ENCODE measurements around the gene MEPE.

MEPE gene

DNA sequence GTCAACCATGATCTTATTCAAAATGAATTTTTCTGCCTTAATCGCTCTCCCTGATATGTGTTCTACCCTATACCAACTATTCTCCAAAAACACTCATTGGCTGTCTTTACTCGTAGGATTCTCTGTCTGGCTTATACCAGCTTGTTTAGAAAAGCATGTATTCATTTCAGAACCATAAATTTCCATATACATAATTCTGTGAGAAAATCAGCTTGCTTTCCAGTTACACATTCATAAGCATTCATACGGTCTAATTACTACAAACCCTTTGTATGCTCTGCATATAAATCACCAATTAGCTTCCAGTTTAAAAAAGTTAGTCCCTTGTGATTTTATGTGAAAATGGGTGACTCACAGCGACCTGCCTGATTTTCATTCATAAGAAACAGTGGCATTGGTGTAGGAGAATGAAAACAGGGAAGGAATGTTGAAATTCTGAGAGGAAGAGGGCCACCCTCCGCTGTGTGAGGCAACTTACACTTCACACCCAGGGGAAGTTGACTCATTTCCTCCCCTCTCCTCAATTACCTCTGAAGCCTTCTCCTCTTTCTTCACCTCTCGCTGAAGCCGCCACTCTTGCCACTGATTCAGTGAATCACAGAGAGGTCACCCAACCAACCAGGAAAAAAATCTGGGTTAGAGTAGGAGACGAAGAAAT, 63.3 kb downstream of the MEPE start:
- TF ChIP-seq CTCF (IDR thresholded peaks at IDR 0.05; ENCODE audit: extremely low read depth, missing control alignments): no peak
- no peak for DNase-seq (ENCODE audit: low spot score)
